Naive B cell (primary cell): ENCODE measurements around the gene STOX2. TPM values are rescaled to one million over a fixed set of nuclear protein-coding genes. Genes with fewer than 3 reads are reported as not detected.
A peak's percentile ranks its signal among the peaks of the same experiment; 100 is the strongest.

Experiments used
- ATAC-seq, 2 donors: fragments of 150-1000 bp; cut with Tn5 transposase; 2 replicates each; pipeline ENCODE4 v1.10.0; 2021; ENCODE audit warnings: low read depth in 2 of 2, mild to moderate bottlenecking in 2 of 2, moderate library complexity in 2 of 2
- DNase-seq: peaks from one replicate; pipeline ENCODE4 v3.0.0; 2022
- H3K27ac Mint-ChIP-seq, 6 donors: one replicate each; pipeline ENCODE4 v1.8.0; 2020 to 2022; ENCODE audit warnings: mild to moderate bottlenecking in 6 of 6, mixed read lengths in 6 of 6, moderate library complexity in 5 of 6, inconsistent platforms in 2 of 6
- H3K27me3 Mint-ChIP-seq, 3 donors: one replicate each; pipeline ENCODE4 v1.8.0; 2021 to 2022; ENCODE audit warnings: mixed read lengths in 3 of 3, mild to moderate bottlenecking in 1 of 3
- H3K36me3 Mint-ChIP-seq, 2 donors: one replicate each; pipeline ENCODE4 v1.8.0; 2020 to 2022; ENCODE audit warnings: mixed read lengths in 2 of 2, inconsistent platforms in 1 of 2, mild to moderate bottlenecking in 1 of 2
- H3K4me1 Mint-ChIP-seq, 3 donors: one replicate each; pipeline ENCODE4 v1.8.0; 2020 to 2022; ENCODE audit warnings: mixed read lengths in 3 of 3, inconsistent platforms in 1 of 3, mild to moderate bottlenecking in 1 of 3, moderate library complexity in 1 of 3
- H3K4me3 Mint-ChIP-seq, 8 donors: one replicate each; pipeline ENCODE4 v1.8.0; 2020 to 2022; ENCODE audit warnings: mild to moderate bottlenecking in 8 of 8, mixed read lengths in 8 of 8, moderate library complexity in 8 of 8, inconsistent platforms in 2 of 8
- H3K9me3 Mint-ChIP-seq, 7 donors: one replicate each; pipeline ENCODE4 v1.8.0; 2020 to 2022; ENCODE audit warnings: mixed read lengths in 7 of 7, mild to moderate bottlenecking in 5 of 7, inconsistent platforms in 2 of 7, moderate library complexity in 1 of 7
- polyA plus RNA-seq, 6 donors: library from polyadenylated mRNA; unstranded; fragments of 300-500 nt; fragmentation: Illumina TruSeq; gene quantifications; one replicate each; pipeline ENCODE4 v1.2.3, GENCODE V29; 2021; ENCODE audit warnings: low read depth in 6 of 6

The STOX2 gene
- polyA plus RNA-seq, 6 donors from 2014 or later: not detected

DNA sequence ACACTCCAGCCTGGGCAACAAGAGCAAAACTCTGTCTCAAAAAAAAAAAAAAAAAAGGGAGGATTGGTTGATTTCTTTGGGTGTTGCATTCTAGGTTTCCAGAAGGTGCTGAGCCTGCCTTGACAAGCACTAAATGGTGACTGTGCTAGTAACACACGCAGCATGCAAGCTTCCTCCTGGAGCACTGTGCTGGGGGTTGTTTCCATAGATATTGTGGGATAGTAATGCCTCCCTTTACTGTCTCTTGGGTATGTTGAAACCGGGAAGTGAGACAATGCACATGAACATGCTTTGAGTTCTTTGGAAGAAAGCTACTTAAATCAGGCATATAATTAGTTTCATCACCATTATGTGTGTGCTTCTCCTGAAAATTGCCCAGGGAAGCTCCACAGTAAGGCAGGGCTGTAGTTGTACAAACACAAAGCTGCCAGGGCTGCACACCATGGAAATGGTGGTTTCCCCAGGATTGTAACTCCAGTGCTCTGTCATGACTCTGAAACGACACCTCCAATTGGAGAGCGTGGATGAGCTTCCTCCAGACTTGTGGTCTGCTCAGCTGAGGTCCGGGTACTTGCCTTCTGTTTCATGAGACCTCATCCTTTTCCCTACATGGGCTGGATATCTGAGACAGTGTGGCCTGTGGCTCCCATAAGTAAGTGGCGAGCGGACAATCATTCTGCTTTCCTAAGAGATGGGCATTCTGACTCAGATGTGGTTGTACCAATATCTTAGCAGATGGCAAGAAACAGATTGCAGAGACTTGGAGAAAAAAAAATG is 31.5 kb upstream of the STOX2 start:
- Mint-ChIP-seq H3K4me3 (no peak overlapping the region), H3K36me3 (no peaks in the 10 kb centered on the region), H3K4me1 (peaks cover 0 to 6% (median 0%) of the 10 kb centered on the region in 3 donors), H3K9me3 (no peaks in the 10 kb centered on the region), H3K27ac (no peak overlapping the region), H3K27me3 (peaks cover 0 to 15% (median 5%) of the 10 kb centered on the region in 3 donors)
- ATAC-seq (no peak), DNase-seq (no peak)

- H3K4me1 Mint-ChIP-seq: peaks cover 0 to 6% (median 0%) of the 10 kb centered on the region in 3 donors
- ATAC-seq: no peak
- H3K36me3 Mint-ChIP-seq: no peaks in the 10 kb centered on the region
- no peaks in the 10 kb centered on the region for H3K9me3 Mint-ChIP-seq
- H3K4me3 Mint-ChIP-seq: no peak overlapping the region
- peak overlapping the region in 1 of 6 donors; percentile 16 for H3K27ac Mint-ChIP-seq
- no peak for DNase-seq
- H3K27me3 Mint-ChIP-seq: peaks cover 0 to 20% (median 6%) of the 10 kb centered on the region in 3 donors
Observed at GRCh38 chr4:183875251-183875825, 29.8 kb upstream of the STOX2 start.

GRCh38 chr4:183876268-183876934 is 28.7 kb upstream of the STOX2 start:
- H3K27ac Mint-ChIP-seq: no peak overlapping the region
- H3K4me1 Mint-ChIP-seq: peaks cover 0 to 6% (median 0%) of the 10 kb centered on the region in 3 donors
- H3K4me3 Mint-ChIP-seq: no peak overlapping the region
- ATAC-seq: no peak
- H3K36me3 Mint-ChIP-seq: no peaks in the 10 kb centered on the region
- DNase-seq: no peak
- no peaks in the 10 kb centered on the region for H3K9me3 Mint-ChIP-seq
- peaks cover 0 to 20% (median 12%) of the 10 kb centered on the region in 3 donors for H3K27me3 Mint-ChIP-seq

GRCh38 chr4:183878251-183878970 is 26.7 kb upstream of the STOX2 start:
- Mint-ChIP-seq H3K27ac (no peak overlapping the region), H3K4me3 (no peak overlapping the region)

GRCh38 chr4:183885205-183885720 is 19.8 kb upstream of the STOX2 start:
- no peak overlapping the region for H3K27ac Mint-ChIP-seq
- no peak overlapping the region for H3K4me3 Mint-ChIP-seq
- no peak for DNase-seq
- H3K9me3 Mint-ChIP-seq: peaks cover 0 to 3% (median 0%) of the 10 kb centered on the region in 7 donors
- no peak for ATAC-seq
- no peaks in the 10 kb centered on the region for H3K4me1 Mint-ChIP-seq
- no peaks in the 10 kb centered on the region for H3K36me3 Mint-ChIP-seq
- peaks cover 1 to 16% (median 10%) of the 10 kb centered on the region in 3 donors for H3K27me3 Mint-ChIP-seq

More at GRCh38 chr4:183878251-183878970, 26.7 kb upstream of the STOX2 start:
- H3K36me3 Mint-ChIP-seq: no peaks in the 10 kb centered on the region
- no peak for ATAC-seq
- H3K9me3 Mint-ChIP-seq: no peaks in the 10 kb centered on the region
- peaks cover 0 to 25% (median 12%) of the 10 kb centered on the region in 3 donors for H3K27me3 Mint-ChIP-seq
- DNase-seq: no peak
- H3K4me1 Mint-ChIP-seq: peaks cover 0 to 6% (median 0%) of the 10 kb centered on the region in 3 donors

GRCh38 chr4:183887351-183887750 is 17.8 kb upstream of the STOX2 start:
- Mint-ChIP-seq H3K9me3 (peaks cover 0 to 3% (median 0%) of the 10 kb centered on the region in 7 donors), H3K36me3 (peaks cover 0 to 5% of the 10 kb centered on the region in 2 donors), H3K27me3 (peaks cover 8 to 16% (median 10%) of the 10 kb centered on the region in 3 donors), H3K27ac (no peak overlapping the region), H3K4me1 (no peaks in the 10 kb centered on the region), H3K4me3 (peak overlapping the region in 1 of 8 donors; percentile 18)
- DNase-seq (no peak), ATAC-seq (no peak)

- peaks cover 8 to 18% (median 10%) of the 10 kb centered on the region in 3 donors for H3K27me3 Mint-ChIP-seq
- no peak overlapping the region for H3K27ac Mint-ChIP-seq
- H3K9me3 Mint-ChIP-seq: peaks cover 0 to 3% (median 0%) of the 10 kb centered on the region in 7 donors
- no peaks in the 10 kb centered on the region for H3K4me1 Mint-ChIP-seq
- ATAC-seq (no peak), DNase-seq (no peak)
- H3K4me3 Mint-ChIP-seq: no peak overlapping the region
- H3K36me3 Mint-ChIP-seq: peaks cover 0 to 5% of the 10 kb centered on the region in 2 donors
Observed at GRCh38 chr4:183888564-183888963, 16.5 kb upstream of the STOX2 start.

- Mint-ChIP-seq H3K9me3 (peaks cover 0 to 3% (median 0%) of the 10 kb centered on the region in 7 donors), H3K27me3 (peaks cover 8 to 18% (median 10%) of the 10 kb centered on the region in 3 donors), H3K4me1 (no peaks in the 10 kb centered on the region), H3K27ac (no peak overlapping the region), H3K36me3 (peaks cover 0 to 5% of the 10 kb centered on the region in 2 donors), H3K4me3 (no peak overlapping the region)
- no peak for DNase-seq
- no peak for ATAC-seq
Observed at GRCh38 chr4:183889190-183889589, 15.9 kb upstream of the STOX2 start.

DNA sequence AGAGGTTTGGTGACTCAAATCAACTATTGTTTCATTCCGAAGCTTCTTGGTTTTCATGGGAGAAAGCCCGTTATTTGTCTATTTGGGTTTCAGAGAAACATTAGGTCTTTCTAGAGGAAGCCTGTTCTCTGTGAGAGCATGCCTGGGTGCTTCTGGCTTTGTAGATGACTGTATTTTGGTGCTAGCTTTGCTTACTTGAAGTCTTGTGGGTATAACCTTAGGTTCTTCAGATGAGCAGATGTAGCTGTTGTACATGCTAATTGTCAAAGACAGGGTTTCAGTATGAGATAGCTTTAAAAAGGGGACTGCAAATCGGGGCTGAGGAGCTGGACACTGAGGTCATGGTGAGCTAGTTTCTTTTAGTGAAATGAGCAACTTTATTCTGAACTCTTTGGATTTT is 7.9 kb upstream of the STOX2 start:
- ATAC-seq: no peak
- Mint-ChIP-seq H3K9me3 (peaks cover 0 to 26% (median 6%) of the 10 kb centered on the region in 7 donors), H3K27me3 (peaks cover 4 to 13% (median 12%) of the 10 kb centered on the region in 3 donors), H3K36me3 (no peaks in the 10 kb centered on the region), H3K27ac (no peak overlapping the region), H3K4me3 (no peak overlapping the region), H3K4me1 (no peaks in the 10 kb centered on the region)
- no peak for DNase-seq

GRCh38 chr4:183898456-183898855 is 6.7 kb upstream of the STOX2 start:
- peaks cover 0 to 7% of the 10 kb centered on the region in 2 donors for H3K36me3 Mint-ChIP-seq
- H3K27me3 Mint-ChIP-seq: peaks cover 16 to 24% (median 18%) of the 10 kb centered on the region in 3 donors
- ATAC-seq (no peak), DNase-seq (no peak)
- no peak overlapping the region for H3K27ac Mint-ChIP-seq
- H3K4me1 Mint-ChIP-seq: no peaks in the 10 kb centered on the region
- no peak overlapping the region for H3K4me3 Mint-ChIP-seq
- peaks cover 0 to 35% (median 11%) of the 10 kb centered on the region in 7 donors for H3K9me3 Mint-ChIP-seq

- Mint-ChIP-seq H3K4me1 (peaks cover 3 to 8% (median 3%) of the 10 kb centered on the region in 3 donors), H3K27ac (no peak overlapping the region), H3K9me3 (peaks cover 0 to 35% (median 13%) of the 10 kb centered on the region in 7 donors), H3K36me3 (peaks cover 0 to 8% of the 10 kb centered on the region in 2 donors), H3K4me3 (no peak overlapping the region), H3K27me3 (peaks cover 39 to 51% (median 45%) of the 10 kb centered on the region in 3 donors)
- DNase-seq: no peak
- no peak for ATAC-seq
Observed at GRCh38 chr4:183903021-183903760, 1.9 kb upstream of the STOX2 start.
